Left forelimb (tissue), 1 donor: ENCODE results near the gene ENTPD6.
"Not testable (repeated sequence)": the region's sequence is repeated elsewhere in the genome, so short reads cannot be mapped to it uniquely, and the experiment has no call there.

Source experiments
- DNase-seq: peaks from one replicate; pipeline ENCODE4 v3.0.0-alpha.2; 2018; ENCODE audit warnings: low spot score

Gene ENTPD6

GRCh38 chr20:25223765-25224720, 28.5 kb downstream of the ENTPD6 start:
- no peak for DNase-seq

- no peak for DNase-seq
Observed at GRCh38 chr20:25224941-25225340, 29.4 kb downstream of the ENTPD6 start.

- no peak for DNase-seq
Observed at GRCh38 chr20:25225642-25226432, 30.3 kb downstream of the ENTPD6 start.

- DNase-seq: no peak
Observed at GRCh38 chr20:25226433-25227316, 31.2 kb downstream of the ENTPD6 start.

GRCh38 chr20:25227317-25227831, 31.9 kb downstream of the ENTPD6 start:
- no peak for DNase-seq

- DNase-seq: no peak
Observed at GRCh38 chr20:25229486-25230165, 34.1 kb downstream of the ENTPD6 start.

- DNase-seq: no peak
Observed at GRCh38 chr20:25230166-25230831, 34.8 kb downstream of the ENTPD6 start.

GRCh38 chr20:25233016-25233772, 37.7 kb downstream of the ENTPD6 start:
- no peak for DNase-seq

GRCh38 chr20:25234009-25234849, 38.7 kb downstream of the ENTPD6 start:
- DNase-seq: not testable (repeated sequence)

- no peak for DNase-seq
Observed at GRCh38 chr20:25236450-25237304, 41.2 kb downstream of the ENTPD6 start.

GRCh38 chr20:25237610-25238318, 42.3 kb downstream of the ENTPD6 start:
- DNase-seq: no peak

GRCh38 chr20:25238319-25239037, 43.0 kb downstream of the ENTPD6 start:
- no peak for DNase-seq

GRCh38 chr20:25239387-25240370, 44.2 kb downstream of the ENTPD6 start:
- no peak for DNase-seq

- DNase-seq: not testable (repeated sequence)
Observed at GRCh38 chr20:25240851-25241658, 45.5 kb downstream of the ENTPD6 start.

- DNase-seq: not testable (repeated sequence)
Observed at GRCh38 chr20:25241659-25241955, 46.1 kb downstream of the ENTPD6 start.
